Omental fat pad (tissue), 4 donors: ENCODE results near the gene ARL3. TPM values are rescaled to one million over a fixed set of nuclear protein-coding genes. Genes with fewer than 3 reads are reported as not detected.

ENCODE experiments used
- ATAC-seq: fragments of 150-250 bp; one replicate; pipeline ENCODE4 v1.9.1; 2016; ENCODE audit warnings: mild to moderate bottlenecking, moderate library complexity; ENCODE audit not compliant: low FRiP score
- DNase-seq: peaks from one replicate; pipeline ENCODE4 v3.0.0-alpha.2; 2019; ENCODE audit warnings: low spot score
- total RNA-seq, 4 donors: library from RNA; depleted of rRNA; stranded (reverse); fragments of >200 nt; gene quantifications; one replicate each; pipeline ENCODE4 v1.1.0, GENCODE V29; 2016
- TF ChIP-seq, protein P1 (sequence below), 3 donors: fragments of 450-650 bp; IDR thresholded peaks; one replicate each; pipeline ENCODE4 v1.5.1; 2016 to 2017; ENCODE audit warnings: antibody characterized with exemption in 3 of 3, mild to moderate bottlenecking in 3 of 3, moderate library complexity in 2 of 3

Gene ARL3
- total RNA-seq, 4 donors from 2014 or later = 2.8 to 6.1 (median 3.9) TPM

- DNase-seq (no peak), ATAC-seq (no peak)
- TF ChIP-seq, protein P1, sequence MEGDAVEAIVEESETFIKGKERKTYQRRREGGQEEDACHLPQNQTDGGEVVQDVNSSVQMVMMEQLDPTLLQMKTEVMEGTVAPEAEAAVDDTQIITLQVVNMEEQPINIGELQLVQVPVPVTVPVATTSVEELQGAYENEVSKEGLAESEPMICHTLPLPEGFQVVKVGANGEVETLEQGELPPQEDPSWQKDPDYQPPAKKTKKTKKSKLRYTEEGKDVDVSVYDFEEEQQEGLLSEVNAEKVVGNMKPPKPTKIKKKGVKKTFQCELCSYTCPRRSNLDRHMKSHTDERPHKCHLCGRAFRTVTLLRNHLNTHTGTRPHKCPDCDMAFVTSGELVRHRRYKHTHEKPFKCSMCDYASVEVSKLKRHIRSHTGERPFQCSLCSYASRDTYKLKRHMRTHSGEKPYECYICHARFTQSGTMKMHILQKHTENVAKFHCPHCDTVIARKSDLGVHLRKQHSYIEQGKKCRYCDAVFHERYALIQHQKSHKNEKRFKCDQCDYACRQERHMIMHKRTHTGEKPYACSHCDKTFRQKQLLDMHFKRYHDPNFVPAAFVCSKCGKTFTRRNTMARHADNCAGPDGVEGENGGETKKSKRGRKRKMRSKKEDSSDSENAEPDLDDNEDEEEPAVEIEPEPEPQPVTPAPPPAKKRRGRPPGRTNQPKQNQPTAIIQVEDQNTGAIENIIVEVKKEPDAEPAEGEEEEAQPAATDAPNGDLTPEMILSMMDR (IDR thresholded peaks at IDR 0.05) = no peak
These were observed 90.1 kb downstream of the ARL3 start for GRCh38 chr10:102624094-102624493.

Other genes starting within 250 kb of the ARL3 start
- gene ACTR1A, start 211.7 kb downstream of the ARL3 start, total RNA-seq = 100 to 1,000 TPM in 3 of 4 donors, 10 to 100 TPM in 1; 81.8 to 117 (median 113) TPM
- 10 to 100 TPM in 1 of 4 donors, 1 to 10 TPM in 3; 3.7 to 10.1 (median 7.1) TPM for gene SUFU, start 210.4 kb downstream of the ARL3 start, total RNA-seq
- gene TRIM8, start 69.9 kb downstream of the ARL3 start, total RNA-seq = 100 to 1,000 TPM in 3 of 4 donors, 10 to 100 TPM in 1; 58.2 to 121 (median 103) TPM
- 1 to 10 TPM; 4.3 to 7.9 (median 5.0) TPM for gene SFXN2, start 239 bp upstream of the ARL3 start, total RNA-seq
- 100 to 1,000 TPM; 106 to 214 (median 165) TPM for gene WBP1L, start 29.6 kb upstream of the ARL3 start, total RNA-seq
- gene CYP17A1, start 123.0 kb upstream of the ARL3 start, total RNA-seq = not detected
- 10 to 100 TPM; 37.5 to 43.4 (median 40.0) TPM for gene BORCS7, start 139.9 kb upstream of the ARL3 start, total RNA-seq
- gene AS3MT, start 155.1 kb upstream of the ARL3 start, total RNA-seq = 1 to 10 TPM; 1.1 to 4.0 (median 1.7) TPM
- 1 to 10 TPM; 2.3 to 9.8 (median 3.2) TPM for gene CNNM2, start 203.9 kb upstream of the ARL3 start, total RNA-seq